Activated T-helper 2 cell treated with anti-CD3 and anti-CD28 coated beads, Interferon-gamma antibody, Interleukin-2, Interleukin-4, amounts not matched to agents 10 μg/mL and 5 μg/mL and 100 μg/mL, durations not matched to agents 14 hours and 24 hours and 36 hours (primary cell): ENCODE measurements around the gene ACVR1C. TPM values are rescaled to one million over a fixed set of nuclear protein-coding genes. Genes with fewer than 3 reads are reported as not detected.

ENCODE experiments used
- DNase-seq: peaks from one replicate; pipeline ENCODE4 v3.0.0; 2021; ENCODE audit warnings: low spot score
- H3K27ac Mint-ChIP-seq: one replicate; pipeline ENCODE4 v1.8.0; 2021; ENCODE audit warnings: mixed read lengths
- H3K27me3 Mint-ChIP-seq: one replicate; pipeline ENCODE4 v1.8.0; 2021; ENCODE audit warnings: low read depth, mixed read lengths
- H3K36me3 Mint-ChIP-seq: one replicate; pipeline ENCODE4 v1.8.0; 2021; ENCODE audit warnings: low read depth, mixed read lengths
- H3K4me1 Mint-ChIP-seq: one replicate; pipeline ENCODE4 v1.8.0; 2021; ENCODE audit warnings: low read depth, mixed read lengths
- H3K4me3 Mint-ChIP-seq: one replicate; pipeline ENCODE4 v1.8.0; 2021; ENCODE audit warnings: low read depth, mild to moderate bottlenecking, moderate library complexity, mixed read lengths
- H3K9me3 Mint-ChIP-seq: one replicate; pipeline ENCODE4 v1.8.0; 2021; ENCODE audit warnings: mixed read lengths
- intact Hi-C: fragments of 100-400 bp; cut with micrococcal nuclease; formaldehyde crosslinking; loops from one replicate; pipeline ENCODE4 v1.15.1; 2023
- total RNA-seq: library from RNA; stranded (reverse); gene quantifications from 2 replicates; pipeline ENCODE4 v1.2.3, GENCODE V29; 2022

The ACVR1C gene
- total RNA-seq, 1 donor from 2014 or later = 0.94 TPM

- intact Hi-C loops = no loop called here
- Mint-ChIP-seq H3K4me1 (peaks cover 3% of the 10 kb centered on the region), H3K27ac (no peak overlapping the region), H3K36me3 (no peaks in the 10 kb centered on the region), H3K4me3 (no peak overlapping the region), H3K9me3 (peaks cover 4% of the 10 kb centered on the region), H3K27me3 (peaks cover 37% of the 10 kb centered on the region)
- no peak for DNase-seq
These were observed 118.9 kb downstream of the ACVR1C start for GRCh38 chr2:157509744-157510143.

- H3K36me3 Mint-ChIP-seq = no peaks in the 10 kb centered on the region
- peaks cover 3% of the 10 kb centered on the region for H3K4me1 Mint-ChIP-seq
- H3K27me3 Mint-ChIP-seq = peaks cover 32% of the 10 kb centered on the region
- no peak overlapping the region for H3K27ac Mint-ChIP-seq
- no peak overlapping the region for H3K4me3 Mint-ChIP-seq
- DNase-seq = no peak
- peaks cover 4% of the 10 kb centered on the region for H3K9me3 Mint-ChIP-seq
- intact Hi-C loops = no loop called here
These were observed 120.0 kb downstream of the ACVR1C start for GRCh38 chr2:157508676-157509075.

GRCh38 chr2:157506586-157506985 is 122.1 kb downstream of the ACVR1C start:
- intact Hi-C loops = no loop called here
- H3K27ac Mint-ChIP-seq = no peak overlapping the region

GRCh38 chr2:157504623-157505022 is 124.0 kb downstream of the ACVR1C start:
- intact Hi-C loops = no loop called here
- Mint-ChIP-seq H3K9me3 (peaks cover 4% of the 10 kb centered on the region), H3K36me3 (no peaks in the 10 kb centered on the region), H3K4me1 (peaks cover 8% of the 10 kb centered on the region), H3K27me3 (peaks cover 15% of the 10 kb centered on the region), H3K4me3 (no peak overlapping the region), H3K27ac (no peak overlapping the region)
- DNase-seq = no peak

More at GRCh38 chr2:157506586-157506985, 122.1 kb downstream of the ACVR1C start:
- no peak overlapping the region for H3K4me3 Mint-ChIP-seq
- H3K9me3 Mint-ChIP-seq = peaks cover 4% of the 10 kb centered on the region
- no peaks in the 10 kb centered on the region for H3K36me3 Mint-ChIP-seq
- peaks cover 27% of the 10 kb centered on the region for H3K27me3 Mint-ChIP-seq
- no peak for DNase-seq
- peaks cover 4% of the 10 kb centered on the region for H3K4me1 Mint-ChIP-seq

GRCh38 chr2:157501026-157501425 is 127.6 kb downstream of the ACVR1C start:
- no peaks in the 10 kb centered on the region for H3K27me3 Mint-ChIP-seq
- H3K4me1 Mint-ChIP-seq = peaks cover 12% of the 10 kb centered on the region
- no peak overlapping the region for H3K4me3 Mint-ChIP-seq
- H3K36me3 Mint-ChIP-seq = no peaks in the 10 kb centered on the region
- no peak overlapping the region for H3K27ac Mint-ChIP-seq
- intact Hi-C loops = no loop called here
- no peak for DNase-seq
- no peaks in the 10 kb centered on the region for H3K9me3 Mint-ChIP-seq

- Mint-ChIP-seq H3K9me3 (no peaks in the 10 kb centered on the region), H3K27me3 (no peaks in the 10 kb centered on the region), H3K4me3 (no peak overlapping the region), H3K27ac (no peak overlapping the region), H3K36me3 (no peaks in the 10 kb centered on the region), H3K4me1 (peaks cover 13% of the 10 kb centered on the region)
- no peak for DNase-seq
- intact Hi-C loops = no loop called here
These were observed 128.3 kb downstream of the ACVR1C start for GRCh38 chr2:157500334-157500733.

GRCh38 chr2:157498483-157498882 is 130.2 kb downstream of the ACVR1C start:
- intact Hi-C loops = loop anchor here (5.0 to 10.0 kb wide), 4 partner anchors 126 to 1256 kb away; partner anchors contain the start of genes ACVR1C, CCDC148 and PKP4
- Mint-ChIP-seq H3K4me1 (peaks cover 16% of the 10 kb centered on the region), H3K27me3 (no peaks in the 10 kb centered on the region), H3K36me3 (no peaks in the 10 kb centered on the region), H3K27ac (no peak overlapping the region), H3K9me3 (no peaks in the 10 kb centered on the region), H3K4me3 (no peak overlapping the region)
- DNase-seq = no peak

- Mint-ChIP-seq H3K27ac (no peak overlapping the region), H3K36me3 (no peaks in the 10 kb centered on the region), H3K27me3 (no peaks in the 10 kb centered on the region), H3K4me3 (no peak overlapping the region), H3K4me1 (peaks cover 18% of the 10 kb centered on the region), H3K9me3 (no peaks in the 10 kb centered on the region)
- no peak for DNase-seq
- intact Hi-C loops = loop anchor here (1.0 to 10.0 kb wide), 7 partner anchors 93 to 1257 kb away; partner anchors contain the start of genes ACVR1C, CCDC148 and PKP4
These were observed 130.9 kb downstream of the ACVR1C start for GRCh38 chr2:157497638-157498314.

GRCh38 chr2:157492189-157492773 is 136.4 kb downstream of the ACVR1C start:
- peak; percentile 56 for DNase-seq
- Mint-ChIP-seq H3K9me3 (no peaks in the 10 kb centered on the region), H3K4me3 (no peak overlapping the region), H3K27ac (no peak overlapping the region), H3K36me3 (no peaks in the 10 kb centered on the region), H3K4me1 (peaks cover 47% of the 10 kb centered on the region), H3K27me3 (no peaks in the 10 kb centered on the region)
- intact Hi-C loops = loop anchor here (1.0 to 10.0 kb wide), 5 partner anchors 105 to 1263 kb away; partner anchors contain the start of genes ACVR1C, CCDC148 and PKP4

GRCh38 chr2:157489983-157490382 is 138.7 kb downstream of the ACVR1C start:
- no peak overlapping the region for H3K27ac Mint-ChIP-seq
- no peak overlapping the region for H3K4me3 Mint-ChIP-seq
- H3K4me1 Mint-ChIP-seq = peaks cover 63% of the 10 kb centered on the region
- no peaks in the 10 kb centered on the region for H3K27me3 Mint-ChIP-seq
- peaks cover 2% of the 10 kb centered on the region for H3K9me3 Mint-ChIP-seq
- DNase-seq = no peak
- H3K36me3 Mint-ChIP-seq = no peaks in the 10 kb centered on the region
- intact Hi-C loops = loop anchor here (5.0 to 10.0 kb wide), 4 partner anchors 135 to 1265 kb away; partner anchors contain the start of genes ACVR1C, CCDC148 and PKP4

- peaks cover 63% of the 10 kb centered on the region for H3K4me1 Mint-ChIP-seq
- H3K9me3 Mint-ChIP-seq = peaks cover 4% of the 10 kb centered on the region
- H3K36me3 Mint-ChIP-seq = no peaks in the 10 kb centered on the region
- no peak for DNase-seq
- no peak overlapping the region for H3K4me3 Mint-ChIP-seq
- no peak overlapping the region for H3K27ac Mint-ChIP-seq
- intact Hi-C loops = no loop called here
- no peaks in the 10 kb centered on the region for H3K27me3 Mint-ChIP-seq
These were observed 139.8 kb downstream of the ACVR1C start for GRCh38 chr2:157488877-157489276.

- H3K4me3 Mint-ChIP-seq = no peak overlapping the region
- H3K27ac Mint-ChIP-seq = no peak overlapping the region
These were observed 140.9 kb downstream of the ACVR1C start for GRCh38 chr2:157487747-157488146.

GRCh38 chr2:157487271-157487610 is 141.4 kb downstream of the ACVR1C start:
- peaks cover 4% of the 10 kb centered on the region for H3K9me3 Mint-ChIP-seq
- intact Hi-C loops = no loop called here
- H3K36me3 Mint-ChIP-seq = peaks cover 3% of the 10 kb centered on the region
- peak overlapping the region; percentile 31 for H3K4me3 Mint-ChIP-seq
- DNase-seq = no peak
- no peak overlapping the region for H3K27ac Mint-ChIP-seq
- H3K4me1 Mint-ChIP-seq = peaks cover 63% of the 10 kb centered on the region
- no peaks in the 10 kb centered on the region for H3K27me3 Mint-ChIP-seq

More at GRCh38 chr2:157487747-157488146, 140.9 kb downstream of the ACVR1C start:
- intact Hi-C loops = no loop called here
- Mint-ChIP-seq H3K36me3 (peaks cover 3% of the 10 kb centered on the region), H3K9me3 (peaks cover 4% of the 10 kb centered on the region), H3K27me3 (no peaks in the 10 kb centered on the region), H3K4me1 (peaks cover 62% of the 10 kb centered on the region)
- DNase-seq = no peak
